HUES48 (cell line): Measurements from ENCODE around the gene LRRFIP1.

Experiments used
- H3K27ac ChIP-seq: one replicate; pipeline ENCODE4 v1.7.0; 2013; ENCODE audit warnings: low read depth, low read length, inconsistent platforms
- H3K27me3 ChIP-seq: 2 replicates; pipeline ENCODE4 v1.6.1; 2013; ENCODE audit warnings: mild to moderate bottlenecking, low read length; ENCODE audit not compliant: control insufficient read depth, insufficient read depth
- H3K36me3 ChIP-seq: 2 replicates; pipeline ENCODE4 v1.6.1; 2013; ENCODE audit warnings: low read length; ENCODE audit not compliant: control insufficient read depth, insufficient read depth
- H3K4me1 ChIP-seq: 2 replicates; pipeline ENCODE4 v1.6.1; 2013; ENCODE audit warnings: mild to moderate bottlenecking, low read length; ENCODE audit not compliant: control insufficient read depth, insufficient read depth
- H3K4me3 ChIP-seq: 2 replicates; pipeline ENCODE4 v1.5.1; 2013; ENCODE audit warnings: mild to moderate bottlenecking, low read depth, low read length
- H3K9ac ChIP-seq: 2 replicates; pipeline ENCODE4 v1.6.1; 2013; ENCODE audit warnings: mild to moderate bottlenecking, low read depth, low read length, moderate library complexity
- H3K9me3 ChIP-seq: 2 replicates; pipeline ENCODE4 v1.6.1; 2013; ENCODE audit warnings: low read length; ENCODE audit not compliant: control insufficient read depth, insufficient read depth

The LRRFIP1 gene, protein sequence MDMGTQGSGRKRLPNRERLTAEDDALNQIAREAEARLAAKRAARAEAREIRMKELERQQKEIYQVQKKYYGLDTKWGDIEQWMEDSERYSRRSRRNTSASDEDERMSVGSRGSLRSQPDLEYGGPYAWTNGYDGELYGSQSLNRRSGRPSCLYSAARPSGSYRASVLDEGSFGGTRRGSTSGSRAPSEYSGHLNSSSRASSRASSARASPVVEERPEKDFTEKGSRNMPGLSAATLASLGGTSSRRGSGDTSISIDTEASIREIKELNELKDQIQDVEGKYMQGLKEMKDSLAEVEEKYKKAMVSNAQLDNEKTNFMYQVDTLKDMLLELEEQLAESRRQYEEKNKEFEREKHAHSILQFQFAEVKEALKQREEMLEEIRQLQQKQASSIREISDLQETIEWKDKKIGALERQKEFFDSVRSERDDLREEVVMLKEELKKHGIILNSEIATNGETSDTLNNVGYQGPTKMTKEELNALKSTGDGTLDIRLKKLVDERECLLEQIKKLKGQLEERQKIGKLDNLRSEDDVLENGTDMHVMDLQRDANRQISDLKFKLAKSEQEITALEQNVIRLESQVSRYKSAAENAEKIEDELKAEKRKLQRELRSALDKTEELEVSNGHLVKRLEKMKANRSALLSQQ

DNA sequence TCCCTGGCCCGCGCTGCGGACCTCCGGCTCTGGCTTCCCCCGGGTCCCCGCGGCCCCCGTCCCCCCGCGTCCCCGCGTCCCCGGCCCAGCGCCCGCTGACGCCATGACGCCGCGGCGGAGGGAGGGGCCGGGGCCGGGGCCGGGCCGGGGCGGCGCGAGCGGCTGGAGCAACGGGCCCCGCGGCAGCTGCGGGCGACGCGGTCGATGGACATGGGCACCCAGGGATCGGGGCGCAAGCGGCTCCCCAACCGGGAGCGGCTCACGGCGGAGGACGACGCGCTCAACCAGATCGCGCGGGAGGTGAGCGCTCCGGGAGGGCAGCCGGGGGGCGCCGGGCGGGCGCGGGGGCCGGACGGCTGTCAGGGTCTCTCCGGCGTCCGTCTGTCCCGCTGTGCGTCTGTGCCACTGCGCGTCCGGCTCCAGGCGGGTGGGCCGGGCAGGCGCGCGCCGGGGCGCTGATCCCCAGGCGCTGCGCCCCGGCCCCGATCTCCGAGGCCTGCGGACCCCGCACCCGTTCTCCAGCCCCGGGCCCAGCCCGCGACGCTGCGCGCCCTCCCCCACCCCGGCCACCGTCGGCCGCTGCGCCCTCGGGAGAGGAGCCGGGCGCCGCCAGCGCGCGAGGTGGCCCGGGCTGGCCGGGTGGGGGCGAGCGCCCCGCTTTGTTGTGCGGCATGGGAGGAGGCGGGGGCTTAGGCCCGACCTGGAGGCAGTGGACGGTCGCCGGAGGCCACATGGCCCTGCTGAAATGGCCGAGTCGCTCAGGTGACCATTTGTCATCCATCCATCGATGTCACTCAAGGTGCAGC, at the start of gene LRRFIP1:
Gene LRRFIP1, plus strand, starts transcription at position 147 of the 806 bp plus-strand sequence. Its CDS starts 58 bp downstream, at position 205.
- peaks cover 5% of the 10 kb centered on the region; the same call in 1 of the 2 replicates for H3K36me3 ChIP-seq
- H3K27ac ChIP-seq, result no peak within 1 kb of the TSS
- peak within 1 kb of the TSS; percentile 74 for H3K4me3 ChIP-seq
- peaks cover 15% of the 10 kb centered on the region; the same call in 1 of the 2 replicates for H3K4me1 ChIP-seq
- H3K9me3 ChIP-seq, result no peaks in the 10 kb centered on the region
- peaks cover 34% of the 10 kb centered on the region for H3K27me3 ChIP-seq
- H3K9ac ChIP-seq, result peak within 1 kb of the TSS; percentile 35; the same call in 1 of the 2 replicates

DNA sequence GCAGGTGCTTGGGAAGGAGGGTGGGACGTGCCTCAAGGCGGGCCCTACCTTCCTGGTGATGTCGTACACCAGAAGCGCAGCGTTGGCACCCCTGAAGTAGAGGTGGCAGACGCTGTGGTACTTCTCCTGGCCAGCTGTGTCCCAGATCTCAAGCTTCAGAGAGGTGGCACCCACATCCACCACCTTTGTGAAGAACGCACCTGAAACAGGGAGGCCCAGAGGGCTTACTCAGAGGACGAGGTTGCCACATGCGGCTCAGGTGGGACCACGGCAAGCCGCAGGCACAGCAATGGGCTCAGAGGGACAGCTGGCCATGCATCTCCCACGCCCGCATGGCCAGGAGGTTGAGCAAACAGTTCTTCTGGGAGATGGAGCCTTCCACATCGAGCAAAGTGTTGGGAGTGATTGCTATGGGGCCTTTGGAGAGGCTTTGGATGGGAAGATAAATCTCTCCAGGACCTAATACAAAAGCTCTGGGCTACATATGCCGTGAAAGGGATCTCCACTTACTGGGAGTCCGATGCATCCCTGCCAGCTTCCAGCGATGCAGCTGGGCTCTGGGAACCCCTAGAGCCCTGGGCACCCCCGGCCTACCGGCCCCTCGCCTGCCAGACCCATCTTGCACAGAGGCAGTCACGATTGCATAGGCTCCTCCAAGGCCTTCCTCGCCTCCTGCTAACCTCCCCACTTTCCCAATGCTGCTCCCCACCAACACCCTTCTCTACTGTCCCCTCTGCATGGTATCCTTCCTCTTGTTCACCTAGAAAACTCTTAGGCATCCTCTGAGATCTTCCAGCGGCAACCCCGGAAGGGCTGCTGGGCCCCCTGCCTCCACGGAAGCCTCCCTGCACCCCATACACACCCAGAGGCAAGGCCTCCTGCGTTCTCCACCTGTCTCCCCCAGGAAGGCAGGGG, 49.2 kb upstream of the LRRFIP1 start:
- Histone ChIP-seq H3K27me3 (no peaks in the 10 kb centered on the region), H3K36me3 (peaks cover 32% of the 10 kb centered on the region), H3K9me3 (no peaks in the 10 kb centered on the region), H3K4me3 (no peak overlapping the region), H3K9ac (no peak overlapping the region), H3K4me1 (peaks cover 5% of the 10 kb centered on the region; the same call in 1 of the 2 replicates), H3K27ac (no peak overlapping the region)

DNA sequence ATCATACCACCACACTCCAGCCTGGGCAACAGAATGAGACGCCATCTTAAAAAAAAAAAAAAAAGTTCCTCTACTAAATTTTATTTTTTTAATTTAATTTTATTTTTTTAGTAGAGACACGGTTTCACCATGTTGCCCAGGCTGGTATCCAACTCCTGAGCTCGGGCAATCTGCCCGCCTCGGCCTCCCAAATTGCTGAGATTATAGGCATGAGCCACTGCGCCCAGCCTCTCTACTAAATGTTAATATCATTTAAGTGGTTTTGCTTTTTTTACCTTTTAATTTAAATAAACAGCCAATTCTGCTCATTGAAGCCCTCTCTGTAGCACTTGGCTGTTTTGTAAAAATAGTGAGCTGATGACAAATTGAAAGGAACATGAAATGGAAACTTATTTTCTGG, 46.1 kb upstream of the LRRFIP1 start:
- H3K27ac ChIP-seq, result no peak overlapping the region
- no peaks in the 10 kb centered on the region for H3K27me3 ChIP-seq
- peaks cover 42% of the 10 kb centered on the region for H3K36me3 ChIP-seq
- H3K9ac ChIP-seq, result no peak overlapping the region
- peaks cover 14% of the 10 kb centered on the region for H3K4me1 ChIP-seq
- H3K4me3 ChIP-seq, result no peak overlapping the region
- no peaks in the 10 kb centered on the region for H3K9me3 ChIP-seq

DNA sequence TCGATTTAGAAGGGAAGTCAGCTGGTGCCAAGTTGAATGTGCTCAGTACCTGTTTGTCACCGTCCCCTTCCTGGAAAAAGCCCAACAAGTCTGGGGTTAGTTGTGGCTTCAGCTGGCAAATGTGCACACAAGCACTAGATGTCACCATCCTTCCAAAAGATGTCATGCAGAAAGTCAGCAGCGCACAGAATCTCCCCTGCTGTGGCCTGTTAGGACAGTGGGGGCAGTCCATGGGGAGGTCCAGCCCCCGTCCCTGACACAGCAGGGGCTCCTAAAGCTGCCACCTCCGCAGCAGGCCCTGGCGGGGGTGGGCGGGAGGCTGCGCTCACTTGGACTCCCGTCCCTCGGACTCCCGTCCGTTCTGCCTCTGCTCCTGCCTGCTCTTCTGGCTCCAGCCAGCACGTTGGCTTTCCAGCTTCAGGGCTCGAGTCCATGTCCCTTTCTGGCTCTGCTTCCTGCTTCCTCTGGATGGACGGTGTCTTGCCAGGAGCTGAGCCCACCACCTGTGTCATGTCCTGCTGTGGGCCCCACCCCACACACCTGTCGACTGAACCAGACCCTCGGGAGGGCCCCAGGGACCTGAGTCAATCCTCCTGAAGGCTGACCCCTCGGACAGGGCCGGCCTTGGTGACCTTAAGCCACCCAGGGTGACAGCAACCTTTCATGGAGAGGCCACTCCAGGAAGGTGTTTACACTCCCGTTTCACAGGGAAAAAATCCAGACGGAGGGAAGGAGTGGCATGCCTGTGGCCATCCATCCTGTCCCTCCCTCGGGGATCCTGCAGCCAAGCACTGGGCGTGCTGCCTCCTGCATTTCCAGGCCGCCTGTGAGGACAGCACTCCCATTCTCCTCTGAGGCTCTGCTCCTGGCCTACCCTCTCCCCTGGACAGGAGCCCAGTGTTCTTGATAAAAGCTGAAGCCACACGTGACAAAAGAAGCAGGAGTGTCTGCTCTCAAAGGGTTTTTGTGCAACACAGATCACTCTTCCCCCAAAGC, 45.3 kb upstream of the LRRFIP1 start:
- H3K4me3 ChIP-seq, result no peak overlapping the region
- no peak overlapping the region for H3K27ac ChIP-seq
- peaks cover 19% of the 10 kb centered on the region for H3K4me1 ChIP-seq
- no peak overlapping the region for H3K9ac ChIP-seq
- peaks cover 40% of the 10 kb centered on the region for H3K36me3 ChIP-seq
- H3K9me3 ChIP-seq, result no peaks in the 10 kb centered on the region
- no peaks in the 10 kb centered on the region for H3K27me3 ChIP-seq

DNA sequence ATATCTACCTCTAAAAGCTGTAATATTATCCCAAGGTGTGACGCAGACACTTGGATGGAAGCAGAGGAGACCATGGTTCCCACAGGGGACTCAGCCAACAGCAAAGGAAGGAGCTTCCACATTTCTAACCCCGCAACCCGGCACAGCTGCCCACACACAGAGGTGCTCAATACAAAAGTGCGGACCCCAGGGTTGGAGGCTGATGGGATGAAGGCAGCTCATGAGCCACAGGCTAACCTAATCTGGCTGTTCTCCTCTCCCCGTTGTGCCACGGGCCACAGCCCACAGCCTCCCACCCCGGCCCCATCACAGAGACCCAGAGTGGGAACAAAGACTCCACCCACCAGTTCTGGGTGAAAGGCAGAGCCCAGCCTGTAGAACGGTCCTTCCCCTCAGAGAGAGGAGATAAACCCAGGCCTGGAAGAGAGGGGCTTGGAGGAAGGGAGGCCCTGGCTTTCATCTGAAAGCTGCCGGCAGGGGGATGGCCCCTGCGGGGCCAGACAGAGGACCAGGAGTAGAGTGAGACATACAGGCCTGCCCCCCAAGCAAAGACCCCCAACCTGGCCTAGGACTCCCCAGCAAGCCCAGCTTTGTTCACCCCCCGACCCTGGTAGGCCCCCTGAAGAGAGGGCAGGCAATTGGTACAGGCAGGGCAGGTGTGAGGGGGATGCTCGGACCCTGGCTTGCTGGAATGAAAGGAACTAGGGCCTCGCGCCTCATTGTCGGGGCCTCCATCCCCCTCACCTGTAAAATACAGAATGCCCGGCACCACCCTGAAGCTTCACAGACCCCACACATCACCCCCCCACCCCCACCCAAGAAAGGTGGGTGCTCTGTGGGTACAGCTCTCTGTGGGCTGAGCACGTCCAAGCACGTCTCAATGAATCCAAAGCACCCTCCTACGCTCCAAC, 43.7 kb upstream of the LRRFIP1 start:
- Histone ChIP-seq H3K27ac (no peak overlapping the region), H3K4me3 (no peak overlapping the region), H3K4me1 (peaks cover 27% of the 10 kb centered on the region), H3K9me3 (no peaks in the 10 kb centered on the region), H3K36me3 (peaks cover 27% of the 10 kb centered on the region), H3K27me3 (no peaks in the 10 kb centered on the region), H3K9ac (no peak overlapping the region)

DNA sequence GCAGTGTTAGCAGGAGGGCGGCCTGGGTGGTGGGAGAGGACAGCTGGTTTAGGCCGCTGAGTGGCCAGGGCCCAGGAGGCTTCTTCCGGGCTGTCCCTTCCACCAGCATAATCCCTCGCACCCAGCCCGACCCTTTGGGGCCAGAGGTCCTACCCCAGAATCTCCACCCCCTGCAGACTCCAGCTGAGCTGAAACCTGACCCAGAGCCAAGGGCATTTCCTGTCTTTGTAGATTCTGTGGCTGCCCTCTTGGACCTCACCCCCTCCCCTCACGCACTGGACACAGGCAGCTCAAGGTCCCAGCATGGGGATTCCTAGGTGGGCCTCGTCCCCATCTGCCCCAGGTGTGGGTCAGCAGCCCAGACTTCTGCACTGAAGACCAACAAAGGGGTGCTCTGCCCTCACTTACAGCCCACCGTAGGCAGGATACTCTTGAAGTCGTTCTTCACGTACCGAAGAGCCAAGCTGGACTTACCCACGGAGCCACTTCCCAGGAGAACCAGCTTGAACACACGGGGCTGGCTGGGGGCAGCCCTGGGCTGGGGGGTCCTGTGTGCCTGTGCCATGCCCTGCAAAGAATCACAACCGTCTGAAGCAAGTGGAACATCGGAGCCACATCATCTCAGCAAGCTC, 41.7 kb upstream of the LRRFIP1 start:
- Histone ChIP-seq H3K4me3 (no peak overlapping the region), H3K4me1 (peaks cover 33% of the 10 kb centered on the region), H3K9ac (no peak overlapping the region), H3K9me3 (no peaks in the 10 kb centered on the region), H3K27me3 (no peaks in the 10 kb centered on the region), H3K36me3 (peaks cover 18% of the 10 kb centered on the region), H3K27ac (no peak overlapping the region)

DNA sequence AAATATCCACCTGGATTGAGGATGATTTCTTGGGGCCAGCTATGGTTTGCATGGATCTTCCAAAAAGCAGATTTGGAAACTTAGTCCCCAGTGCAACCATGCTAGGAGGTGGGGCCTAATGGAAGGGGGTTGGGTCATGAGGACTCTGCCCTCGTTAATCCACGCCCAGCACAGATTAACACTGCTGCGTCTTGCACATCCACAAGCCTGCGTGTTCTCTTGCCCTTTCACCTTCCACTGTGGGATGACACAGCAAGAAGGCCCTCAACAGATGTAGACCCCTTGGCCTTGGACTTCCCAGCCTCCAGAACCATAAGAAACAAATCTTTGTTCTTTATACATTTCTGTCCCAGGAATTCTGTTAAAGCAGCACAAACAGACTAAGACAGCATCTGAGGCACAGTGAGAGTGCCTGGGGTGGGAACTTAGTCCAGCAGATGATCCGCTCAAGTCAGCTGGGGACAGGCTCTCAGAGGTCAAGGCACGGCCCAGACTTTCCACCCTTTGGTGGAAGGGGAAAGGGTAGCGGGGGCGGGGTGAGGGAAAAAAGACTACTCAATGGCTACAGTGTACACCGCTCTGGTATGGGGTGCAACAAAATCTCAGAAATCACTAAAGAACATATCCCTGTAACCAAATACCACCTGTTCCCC, 39.2 kb upstream of the LRRFIP1 start:
- Histone ChIP-seq H3K9ac (no peak overlapping the region; the same call in 1 of the 2 replicates), H3K27me3 (no peaks in the 10 kb centered on the region), H3K9me3 (no peaks in the 10 kb centered on the region), H3K27ac (no peak overlapping the region), H3K4me1 (peaks cover 45% of the 10 kb centered on the region), H3K36me3 (peaks cover 13% of the 10 kb centered on the region; the same call in 1 of the 2 replicates), H3K4me3 (peak overlapping the region; percentile 76)

DNA sequence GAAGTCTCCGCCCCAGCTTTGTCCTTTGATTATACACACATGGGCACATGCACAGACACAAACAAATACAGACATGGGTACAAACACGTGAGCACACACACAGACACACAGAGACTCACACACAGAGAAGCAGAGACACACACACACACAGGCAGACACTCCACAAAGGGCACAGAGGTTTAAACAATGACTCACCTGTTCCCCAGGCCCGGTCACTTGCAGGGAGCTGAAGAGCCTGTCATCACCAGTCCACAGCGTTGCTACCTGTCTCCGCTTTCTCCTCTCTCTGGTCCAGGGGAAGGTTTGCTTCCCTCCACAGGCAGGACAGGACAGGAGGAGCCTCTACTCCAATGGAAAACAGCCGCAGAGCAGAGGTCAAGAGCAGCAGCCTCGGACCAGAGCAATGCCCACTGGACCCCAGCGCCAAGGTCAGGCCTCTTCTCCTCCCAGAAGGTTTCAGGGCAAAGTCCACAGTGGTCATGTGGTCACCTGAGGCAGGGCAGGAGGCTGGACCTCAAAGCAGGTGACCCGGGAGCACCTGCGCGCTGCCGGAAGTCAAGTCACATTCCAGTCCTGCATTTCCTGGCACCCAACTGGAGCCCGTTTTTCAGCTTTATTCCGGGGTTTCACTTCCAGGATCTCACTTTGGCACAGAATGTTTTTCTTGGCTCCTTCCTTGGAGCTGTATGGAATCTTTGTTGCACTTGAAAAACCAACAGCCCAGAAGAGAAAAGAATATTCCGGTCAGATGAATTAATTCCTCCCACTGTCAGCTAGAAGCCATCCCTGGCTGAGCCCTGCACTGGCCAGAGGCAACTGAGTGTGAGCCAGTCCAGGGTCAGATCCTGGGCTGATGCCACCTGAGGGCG, 36.9 kb upstream of the LRRFIP1 start, which contains the start of gene RAB17:
Gene RAB17, minus strand, starts transcription at position 463 of the 869 bp plus-strand sequence. CDS start 4,580 bp downstream, outside the sequence.
- Histone ChIP-seq H3K4me3 (peak within 1 kb of the TSS; percentile 76), H3K27ac (peak within 1 kb of the TSS; percentile 67), H3K27me3 (no peaks in the 10 kb centered on the region), H3K36me3 (peaks cover 10% of the 10 kb centered on the region; the same call in 1 of the 2 replicates), H3K9me3 (no peaks in the 10 kb centered on the region), H3K4me1 (peaks cover 67% of the 10 kb centered on the region), H3K9ac (peak within 1 kb of the TSS; percentile 68)
